WTC11 (cell line): ENCODE measurements around the gene CCR6. TPM values are rescaled to one million over a fixed set of nuclear protein-coding genes. Genes with fewer than 3 reads are reported as not detected.

ENCODE experiments used
- ATAC-seq: fragments of 200-7000 bp; cut with Tn5 transposase; 2 replicates; pipeline ENCODE4 v1.10.0; 2021; ENCODE audit warnings: mild to moderate bottlenecking, moderate library complexity
- CTCF ChIA-PET: fragments of 300-600 bp; sonication (Branson Sonifier 250); formaldehyde crosslinking; loops from one replicate; lab custom pipeline; 2021; ENCODE audit warnings: antibody characterized with exemption; lab: Charles Lee
- POLR2A ChIA-PET: fragments of 350-600 bp; sonication (Branson Sonifier 250); formaldehyde crosslinking; loops from one replicate; lab custom pipeline; 2021; ENCODE audit warnings: antibody characterized with exemption; lab: Charles Lee
- DNase-seq: peaks from one replicate; pipeline ENCODE4 v3.0.0; 2021; ENCODE audit warnings: low spot score
- H3K27ac Mint-ChIP-seq: 2 replicates; pipeline ENCODE4 v1.8.0; 2021; ENCODE audit warnings: mixed read lengths
- H3K27me3 Mint-ChIP-seq: 2 replicates; pipeline ENCODE4 v1.8.0; 2021; ENCODE audit warnings: low read depth, mild to moderate bottlenecking, moderate library complexity, mixed read lengths
- H3K36me3 Mint-ChIP-seq: 2 replicates; pipeline ENCODE4 v1.8.0; 2021; ENCODE audit warnings: mixed read lengths
- H3K4me1 Mint-ChIP-seq: 2 replicates; pipeline ENCODE4 v1.8.0; 2022; ENCODE audit warnings: mixed read lengths
- H3K4me3 Mint-ChIP-seq: 2 replicates; pipeline ENCODE4 v1.8.0; 2021; ENCODE audit warnings: mild to moderate bottlenecking, moderate library complexity, mixed read lengths
- H3K9me3 Mint-ChIP-seq: 2 replicates; pipeline ENCODE4 v1.8.0; 2021; ENCODE audit warnings: mixed read lengths
- AR ChIP-seq: fragments of 250-450 bp; sonication (Bioruptor Pico); IDR thresholded peaks from 2 replicates; pipeline ENCODE4 v1.9.0; 2021; ENCODE audit warnings: mild to moderate bottlenecking
- ATF1 ChIP-seq: sonication (generic); formaldehyde crosslinking; IDR thresholded peaks from 2 replicates; pipeline ENCODE4 v1.8.1; 2023; ENCODE audit warnings: mild to moderate bottlenecking, moderate library complexity, missing genetic modification reagents
- ETV6 ChIP-seq: sonication (generic); formaldehyde crosslinking; IDR thresholded peaks from 2 replicates; pipeline ENCODE4 v1.8.1; 2022; ENCODE audit warnings: mild to moderate bottlenecking, missing genetic modification reagents
- GABPB1 ChIP-seq: sonication (generic); formaldehyde crosslinking; IDR thresholded peaks from 2 replicates; pipeline ENCODE4 v1.8.1; 2023; ENCODE audit warnings: mild to moderate bottlenecking, missing genetic modification reagents
- GRHL2 ChIP-seq: fragments of 250-450 bp; sonication (Bioruptor Pico); IDR thresholded peaks from 2 replicates; pipeline ENCODE4 v1.8.0; 2022; ENCODE audit warnings: mild to moderate bottlenecking, moderate library complexity; ENCODE audit not compliant: insufficient replicate concordance, severe bottlenecking
- NFE2L1 ChIP-seq: sonication (generic); formaldehyde crosslinking; IDR thresholded peaks from 2 replicates; pipeline ENCODE4 v1.8.1; 2023; ENCODE audit warnings: missing genetic modification reagents
- NR2C2 ChIP-seq: sonication (generic); formaldehyde crosslinking; IDR thresholded peaks from 2 replicates; pipeline ENCODE4 v1.8.0; 2022; ENCODE audit warnings: mild to moderate bottlenecking, missing genetic modification reagents
- OVOL2 ChIP-seq: fragments of 250-450 bp; sonication (Bioruptor Pico); IDR thresholded peaks from 2 replicates; pipeline ENCODE4 v1.9.0; 2021; ENCODE audit warnings: mild to moderate bottlenecking, borderline replicate concordance
- RORB ChIP-seq: fragments of 250-450 bp; sonication (Bioruptor Pico); IDR thresholded peaks from 2 replicates; pipeline ENCODE4 v1.9.0; 2021; ENCODE audit warnings: mild to moderate bottlenecking
- TCF7 ChIP-seq: sonication (generic); formaldehyde crosslinking; IDR thresholded peaks from 2 replicates; pipeline ENCODE4 v1.8.0; 2022; ENCODE audit warnings: mild to moderate bottlenecking, low read depth, missing genetic modification reagents, moderate library complexity
- ZMAT4 ChIP-seq: fragments of 250-450 bp; sonication (Bioruptor Pico); IDR thresholded peaks from 2 replicates; pipeline ENCODE4 v1.9.0; 2021; ENCODE audit warnings: mild to moderate bottlenecking
- ZNF138 ChIP-seq: sonication (generic); formaldehyde crosslinking; conservative IDR thresholded peaks from 2 replicates; pipeline ENCODE4 v1.8.1; 2022; ENCODE audit warnings: mild to moderate bottlenecking, moderate library complexity, missing genetic modification reagents
- ZNF219 ChIP-seq: sonication (generic); formaldehyde crosslinking; IDR thresholded peaks from 2 replicates; pipeline ENCODE4 v1.8.0; 2023; ENCODE audit warnings: missing genetic modification reagents, mild to moderate bottlenecking, borderline replicate concordance
- ZNF263 ChIP-seq: sonication (generic); formaldehyde crosslinking; IDR thresholded peaks from 2 replicates; pipeline ENCODE4 v1.8.1; 2022; ENCODE audit warnings: low read depth, mild to moderate bottlenecking, moderate library complexity, missing genetic modification reagents
- ZNF425 ChIP-seq: fragments of 250-450 bp; sonication (Bioruptor Pico); conservative IDR thresholded peaks from 2 replicates; pipeline ENCODE4 v1.9.0; 2021; ENCODE audit warnings: mild to moderate bottlenecking
- total RNA-seq: library from RNA; stranded (reverse); gene quantifications from 3 replicates; pipeline ENCODE4 v1.2.3, GENCODE V29; 2021
- TF ChIP-seq, protein P1 (sequence below): sonication (generic); formaldehyde crosslinking; IDR thresholded peaks from 2 replicates; pipeline ENCODE4 v1.8.1; 2023; ENCODE audit warnings: mild to moderate bottlenecking, moderate library complexity, missing genetic modification reagents
- TF ChIP-seq, protein P2 (sequence below): fragments of 200-600 bp; IDR thresholded peaks from 2 replicates; pipeline ENCODE4 v1.8.0; 2022; ENCODE audit warnings: antibody characterized with exemption
- TF ChIP-seq, protein P3 (sequence below): fragments of 250-450 bp; sonication (Bioruptor Pico); IDR thresholded peaks from 2 replicates; pipeline ENCODE4 v1.8.0; 2021; ENCODE audit warnings: mild to moderate bottlenecking

The CCR6 gene
- total RNA-seq, 1 experiment from 2014 or later: not detected

GRCh38 chr6:167103041-167103891 lies 19.6 kb upstream of the CCR6 start:
- Mint-ChIP-seq H3K27ac (no peak overlapping the region), H3K9me3 (0 out of 2 replicates have a peak, but pooled peaks cover 7% of the 10 kb centered on the region), H3K4me3 (no peak overlapping the region), H3K36me3 (no peaks in the 10 kb centered on the region), H3K27me3 (no peaks in the 10 kb centered on the region), H3K4me1 (peaks cover 7% of the 10 kb centered on the region)
- no peak for ATAC-seq
- DNase-seq: no peak
- ChIA-PET POLR2A (no interaction called here), CTCF (no interaction called here)
- TF ChIP-seq ATF1 (CRISPR knock-in tag) (no peak), ZNF138 (CRISPR knock-in tag) (no peak), GRHL2 (CRISPR knock-in tag) (no peak), ZMAT4 (CRISPR knock-in tag) (no peak), NR2C2 (no peak)

DNA sequence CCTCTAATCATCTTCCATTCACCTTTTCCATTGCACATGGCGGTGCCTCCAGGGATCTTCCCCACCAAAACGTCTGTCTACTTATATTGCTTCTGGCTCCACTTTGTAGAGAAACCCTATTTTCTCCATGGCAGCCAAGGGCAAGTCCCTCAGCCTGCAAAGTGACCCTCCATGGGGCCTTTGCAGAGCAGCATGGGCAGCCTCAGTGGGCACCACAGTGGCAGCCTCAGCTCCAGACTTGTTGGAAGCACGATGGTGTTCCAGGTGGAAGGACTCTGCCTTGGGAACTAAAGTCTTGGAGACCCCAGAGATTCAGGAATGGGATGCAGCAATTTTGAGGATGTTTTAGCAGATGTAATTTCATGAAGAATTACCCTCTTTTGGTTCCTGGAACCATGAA lies 18.5 kb upstream of the CCR6 start:
- DNase-seq (no peak), ATAC-seq (no peak)
- Mint-ChIP-seq H3K4me1 (0 out of 2 replicates have a peak, but pooled peaks cover under 1% of the 10 kb centered on the region), H3K36me3 (no peaks in the 10 kb centered on the region), H3K27ac (no peak overlapping the region), H3K9me3 (0 out of 2 replicates have a peak, but pooled peaks cover 7% of the 10 kb centered on the region), H3K27me3 (no peaks in the 10 kb centered on the region), H3K4me3 (no peak overlapping the region)
- ChIA-PET CTCF (no interaction called here), POLR2A (no interaction called here)
- TF ChIP-seq ZNF138 (CRISPR knock-in tag) (no peak), RORB (CRISPR knock-in tag) (no peak), GABPB1 (CRISPR knock-in tag) (no peak), AR (no peak), ZNF263 (CRISPR knock-in tag) (no peak), ZNF219 (no peak), ZNF425 (no peak), OVOL2 (CRISPR knock-in tag) (no peak), ETV6 (CRISPR knock-in tag) (no peak), NFE2L1 (CRISPR knock-in tag) (no peak), TCF7 (no peak)
- TF ChIP-seq, protein P1, sequence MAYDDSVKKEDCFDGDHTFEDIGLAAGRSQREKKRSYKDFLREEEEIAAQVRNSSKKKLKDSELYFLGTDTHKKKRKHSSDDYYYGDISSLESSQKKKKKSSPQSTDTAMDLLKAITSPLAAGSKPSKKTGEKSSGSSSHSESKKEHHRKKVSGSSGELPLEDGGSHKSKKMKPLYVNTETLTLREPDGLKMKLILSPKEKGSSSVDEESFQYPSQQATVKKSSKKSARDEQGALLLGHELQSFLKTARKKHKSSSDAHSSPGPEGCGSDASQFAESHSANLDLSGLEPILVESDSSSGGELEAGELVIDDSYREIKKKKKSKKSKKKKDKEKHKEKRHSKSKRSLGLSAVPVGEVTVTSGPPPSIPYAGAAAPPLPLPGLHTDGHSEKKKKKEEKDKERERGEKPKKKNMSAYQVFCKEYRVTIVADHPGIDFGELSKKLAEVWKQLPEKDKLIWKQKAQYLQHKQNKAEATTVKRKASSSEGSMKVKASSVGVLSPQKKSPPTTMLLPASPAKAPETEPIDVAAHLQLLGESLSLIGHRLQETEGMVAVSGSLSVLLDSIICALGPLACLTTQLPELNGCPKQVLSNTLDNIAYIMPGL (CRISPR knock-in tag): no peak
- TF ChIP-seq, protein P2, sequence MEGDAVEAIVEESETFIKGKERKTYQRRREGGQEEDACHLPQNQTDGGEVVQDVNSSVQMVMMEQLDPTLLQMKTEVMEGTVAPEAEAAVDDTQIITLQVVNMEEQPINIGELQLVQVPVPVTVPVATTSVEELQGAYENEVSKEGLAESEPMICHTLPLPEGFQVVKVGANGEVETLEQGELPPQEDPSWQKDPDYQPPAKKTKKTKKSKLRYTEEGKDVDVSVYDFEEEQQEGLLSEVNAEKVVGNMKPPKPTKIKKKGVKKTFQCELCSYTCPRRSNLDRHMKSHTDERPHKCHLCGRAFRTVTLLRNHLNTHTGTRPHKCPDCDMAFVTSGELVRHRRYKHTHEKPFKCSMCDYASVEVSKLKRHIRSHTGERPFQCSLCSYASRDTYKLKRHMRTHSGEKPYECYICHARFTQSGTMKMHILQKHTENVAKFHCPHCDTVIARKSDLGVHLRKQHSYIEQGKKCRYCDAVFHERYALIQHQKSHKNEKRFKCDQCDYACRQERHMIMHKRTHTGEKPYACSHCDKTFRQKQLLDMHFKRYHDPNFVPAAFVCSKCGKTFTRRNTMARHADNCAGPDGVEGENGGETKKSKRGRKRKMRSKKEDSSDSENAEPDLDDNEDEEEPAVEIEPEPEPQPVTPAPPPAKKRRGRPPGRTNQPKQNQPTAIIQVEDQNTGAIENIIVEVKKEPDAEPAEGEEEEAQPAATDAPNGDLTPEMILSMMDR: no peak
- TF ChIP-seq, protein P3, sequence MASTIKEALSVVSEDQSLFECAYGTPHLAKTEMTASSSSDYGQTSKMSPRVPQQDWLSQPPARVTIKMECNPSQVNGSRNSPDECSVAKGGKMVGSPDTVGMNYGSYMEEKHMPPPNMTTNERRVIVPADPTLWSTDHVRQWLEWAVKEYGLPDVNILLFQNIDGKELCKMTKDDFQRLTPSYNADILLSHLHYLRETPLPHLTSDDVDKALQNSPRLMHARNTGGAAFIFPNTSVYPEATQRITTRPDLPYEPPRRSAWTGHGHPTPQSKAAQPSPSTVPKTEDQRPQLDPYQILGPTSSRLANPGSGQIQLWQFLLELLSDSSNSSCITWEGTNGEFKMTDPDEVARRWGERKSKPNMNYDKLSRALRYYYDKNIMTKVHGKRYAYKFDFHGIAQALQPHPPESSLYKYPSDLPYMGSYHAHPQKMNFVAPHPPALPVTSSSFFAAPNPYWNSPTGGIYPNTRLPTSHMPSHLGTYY (CRISPR knock-in tag): no peak
